Fibroblast of skin of left quadriceps (primary cell): ENCODE results near the gene OR56A4.
A peak's percentile ranks its signal among the peaks of the same experiment; 100 is the strongest.

ENCODE experiments used
- DNase-seq, 2 experiments: peaks; one replicate each; pipeline ENCODE4 v3.0.0-alpha.2; 2013; ENCODE audit warnings: low read depth in 2 of 2

OR56A4 gene, protein sequence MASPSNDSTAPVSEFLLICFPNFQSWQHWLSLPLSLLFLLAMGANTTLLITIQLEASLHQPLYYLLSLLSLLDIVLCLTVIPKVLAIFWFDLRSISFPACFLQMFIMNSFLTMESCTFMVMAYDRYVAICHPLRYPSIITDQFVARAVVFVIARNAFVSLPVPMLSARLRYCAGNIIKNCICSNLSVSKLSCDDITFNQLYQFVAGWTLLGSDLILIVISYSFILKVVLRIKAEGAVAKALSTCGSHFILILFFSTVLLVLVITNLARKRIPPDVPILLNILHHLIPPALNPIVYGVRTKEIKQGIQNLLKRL

DNA sequence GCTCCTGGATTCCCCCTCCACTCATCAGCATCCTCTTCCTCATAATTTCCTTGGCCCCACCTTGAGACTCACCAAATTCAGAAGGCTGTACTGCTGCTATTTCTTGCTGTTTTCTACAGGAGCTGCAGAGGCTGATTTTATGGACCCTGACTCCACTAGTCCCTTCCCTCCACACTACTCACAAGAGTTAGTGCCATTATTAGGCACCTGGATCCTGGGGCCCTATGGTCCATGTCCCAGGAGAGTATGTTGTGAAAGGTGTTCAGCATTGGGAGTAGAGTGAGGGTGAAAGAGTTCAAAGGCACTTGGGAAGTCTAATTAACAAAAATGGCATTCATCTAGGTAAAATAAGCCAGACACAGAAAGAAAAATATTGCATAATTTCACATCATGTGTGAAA, at the start of gene OR56A4:
TSS of gene OR56A4 (minus strand) at position 101 of the 400 bp plus-strand sequence. CDS start 3,954 bp downstream, outside the sequence.
- DNase-seq: no peak

DNA sequence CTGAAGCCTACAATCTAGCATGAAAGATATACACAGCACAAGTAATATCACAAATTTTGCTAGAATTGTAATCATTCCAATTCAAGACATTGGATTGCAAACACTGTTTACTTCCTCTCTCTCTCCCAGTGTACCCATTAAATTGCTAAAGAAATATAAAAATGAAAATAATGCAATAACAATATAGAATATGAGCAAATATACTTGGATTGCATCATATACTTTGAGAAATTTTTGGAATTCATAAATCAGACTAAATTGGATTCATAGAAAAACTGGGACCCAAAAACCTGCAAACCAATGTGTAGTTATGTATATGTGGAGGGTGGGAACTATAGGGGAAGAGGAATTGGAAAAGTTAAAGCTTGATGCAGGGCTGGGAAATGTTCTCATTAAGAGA, 48.8 kb upstream of the OR56A4 start:
- no peak for DNase-seq

DNA sequence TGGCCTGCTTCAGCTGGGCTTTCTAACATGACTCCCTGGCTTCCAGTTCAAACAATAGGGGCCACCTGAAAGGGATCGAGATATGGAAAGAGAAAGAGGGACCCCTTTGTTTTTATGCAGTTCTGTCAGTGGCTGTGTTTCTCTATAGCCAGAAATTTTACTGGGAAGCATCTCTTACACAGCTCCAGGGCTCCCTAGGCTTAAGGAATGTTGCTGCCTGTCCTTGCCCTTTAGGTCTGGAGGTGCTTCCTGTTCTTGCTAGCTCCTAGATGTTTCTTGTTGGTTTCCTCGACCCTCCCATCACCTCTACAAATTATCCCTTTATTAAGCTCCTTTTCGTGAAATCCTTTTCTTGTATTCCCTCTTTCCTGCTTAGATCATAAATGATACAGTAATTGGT, 45.6 kb upstream of the OR56A4 start:
- DNase-seq: no peak

DNA sequence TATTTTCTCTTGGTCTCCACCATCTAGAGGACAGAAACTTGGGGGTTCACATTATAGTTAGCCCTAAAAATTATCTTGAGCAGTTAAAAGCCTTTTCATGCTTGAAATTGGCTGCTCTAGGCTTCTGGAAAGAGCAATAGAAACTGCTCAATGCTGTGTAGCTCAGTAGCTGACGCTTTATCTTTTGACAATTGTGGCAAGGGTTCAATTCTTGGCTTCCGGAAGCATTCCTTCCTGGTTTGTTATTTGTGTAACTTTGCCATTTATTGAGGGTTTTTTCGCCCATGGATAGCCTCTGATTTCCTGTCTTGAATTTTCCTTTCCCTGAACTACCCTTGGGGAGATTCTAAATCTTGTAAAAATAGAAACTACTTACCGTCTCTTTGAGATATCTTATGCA, 34.1 kb upstream of the OR56A4 start:
- no peak for DNase-seq

DNA sequence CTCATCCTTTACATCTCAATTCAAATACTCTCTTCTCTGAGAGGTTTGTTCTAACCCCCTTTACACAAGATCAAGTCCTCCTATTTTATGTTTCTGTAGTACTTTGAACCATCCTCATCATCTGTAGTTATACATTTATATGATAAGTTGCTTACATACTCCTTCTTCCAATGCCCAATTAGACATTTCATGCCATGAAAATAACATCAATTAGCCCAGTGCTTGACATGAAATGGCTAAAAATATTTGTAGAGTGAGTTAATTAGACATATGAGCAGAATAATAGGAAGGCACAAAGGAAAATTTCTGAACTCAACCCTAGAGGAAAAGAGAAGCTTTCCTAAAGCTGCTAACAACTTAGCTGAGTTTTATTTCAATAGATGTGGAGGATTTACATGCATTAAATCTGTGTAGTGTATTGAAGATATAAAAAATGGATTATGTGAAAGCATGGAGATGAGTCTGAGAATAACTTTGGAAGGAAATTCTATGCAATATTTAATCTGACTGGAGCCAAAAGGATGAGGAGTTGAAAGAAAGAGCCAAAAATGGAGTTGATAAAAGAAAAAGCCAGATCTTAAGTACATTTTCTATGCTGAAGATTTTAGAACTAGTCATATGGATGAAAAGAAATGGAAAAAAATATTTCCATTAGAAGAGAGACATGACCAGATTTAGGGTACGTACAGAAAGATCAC, 24.1 kb upstream of the OR56A4 start, which contains the start of gene OR56A1:
TSS of gene OR56A1 (minus strand) at position 51 of the 698 bp plus-strand sequence. CDS start 3,066 bp downstream, outside the sequence.
- no peak for DNase-seq

DNA sequence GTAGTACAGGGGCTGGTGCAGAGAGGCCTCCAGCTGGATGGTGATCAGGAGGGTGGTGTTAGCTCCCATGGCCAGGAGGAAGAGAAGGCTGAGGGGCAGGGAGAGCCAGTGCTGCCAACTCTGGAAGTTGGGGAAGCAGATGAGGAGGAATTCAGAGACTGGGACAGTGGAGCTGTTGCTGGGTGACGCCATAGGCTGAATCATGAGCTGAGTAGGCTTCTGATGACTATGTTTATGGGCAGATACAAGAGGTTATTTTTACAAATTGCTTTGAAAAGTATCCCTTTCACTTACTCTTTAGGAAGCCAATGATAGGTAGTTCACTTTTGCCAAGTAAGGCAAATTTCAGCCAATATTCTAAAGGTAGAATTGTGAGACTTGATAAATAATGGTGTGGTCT, 20.8 kb upstream of the OR56A4 start:
- no peak for DNase-seq

DNA sequence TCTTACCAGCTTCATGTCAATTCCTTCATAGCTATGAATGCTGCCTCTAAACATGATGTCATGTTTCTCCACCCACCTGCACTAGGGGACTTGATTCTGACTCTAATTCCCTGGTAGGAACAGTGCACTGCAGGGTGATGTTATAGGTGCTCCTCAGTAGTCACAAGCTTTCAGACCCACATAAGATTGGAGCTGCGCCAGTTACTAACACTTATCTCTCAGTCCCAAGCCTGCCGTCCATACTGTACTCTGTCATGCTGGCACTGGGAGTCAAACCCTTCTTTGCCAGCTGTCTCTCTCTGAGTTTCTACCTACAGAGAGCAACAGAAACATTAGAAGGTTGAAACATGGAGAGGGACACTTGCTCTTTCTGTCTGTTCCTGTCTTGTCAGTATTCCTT, 18.3 kb upstream of the OR56A4 start:
- no peak for DNase-seq

DNA sequence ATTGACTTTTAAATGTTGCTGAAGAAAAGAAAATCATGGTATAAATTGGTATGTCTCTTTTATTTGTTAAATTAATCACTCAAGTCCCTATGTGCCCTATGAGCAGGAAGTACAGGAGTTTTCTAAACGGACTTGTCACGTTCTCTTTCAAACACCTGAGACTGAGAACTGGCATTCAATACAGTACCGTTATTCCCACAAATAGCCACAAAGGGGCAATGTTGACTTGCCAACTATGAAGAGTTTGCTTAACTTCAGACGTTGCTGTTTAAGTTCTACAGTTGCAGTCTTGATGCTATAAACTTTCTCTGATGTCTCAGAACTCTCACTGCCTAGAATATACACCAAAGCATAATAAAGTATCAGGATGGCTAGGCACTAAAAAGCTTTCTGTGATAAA, 16.2 kb upstream of the OR56A4 start:
- peak; percentile 0 to 2 for DNase-seq

DNA sequence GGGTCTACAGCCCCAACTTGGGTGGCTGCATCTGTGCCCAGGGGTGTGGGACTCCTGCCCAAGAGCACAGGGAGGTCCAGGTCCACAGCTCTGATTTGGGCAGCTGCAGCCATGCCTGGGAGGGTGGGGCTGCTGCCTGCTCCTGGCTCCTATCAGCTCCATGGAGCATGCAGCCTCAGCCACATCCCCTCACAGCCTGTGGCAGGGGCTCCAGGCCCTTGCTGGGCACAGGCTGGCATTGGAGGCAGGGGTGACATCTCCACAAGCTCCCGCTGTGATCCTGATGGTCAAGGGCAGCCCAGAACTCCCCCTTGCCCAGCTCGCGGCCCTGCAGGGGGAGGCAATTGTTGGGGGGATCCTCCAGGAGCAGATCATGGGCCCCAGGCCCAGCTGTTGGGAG, 6.3 kb upstream of the OR56A4 start:
- no peak for DNase-seq

DNA sequence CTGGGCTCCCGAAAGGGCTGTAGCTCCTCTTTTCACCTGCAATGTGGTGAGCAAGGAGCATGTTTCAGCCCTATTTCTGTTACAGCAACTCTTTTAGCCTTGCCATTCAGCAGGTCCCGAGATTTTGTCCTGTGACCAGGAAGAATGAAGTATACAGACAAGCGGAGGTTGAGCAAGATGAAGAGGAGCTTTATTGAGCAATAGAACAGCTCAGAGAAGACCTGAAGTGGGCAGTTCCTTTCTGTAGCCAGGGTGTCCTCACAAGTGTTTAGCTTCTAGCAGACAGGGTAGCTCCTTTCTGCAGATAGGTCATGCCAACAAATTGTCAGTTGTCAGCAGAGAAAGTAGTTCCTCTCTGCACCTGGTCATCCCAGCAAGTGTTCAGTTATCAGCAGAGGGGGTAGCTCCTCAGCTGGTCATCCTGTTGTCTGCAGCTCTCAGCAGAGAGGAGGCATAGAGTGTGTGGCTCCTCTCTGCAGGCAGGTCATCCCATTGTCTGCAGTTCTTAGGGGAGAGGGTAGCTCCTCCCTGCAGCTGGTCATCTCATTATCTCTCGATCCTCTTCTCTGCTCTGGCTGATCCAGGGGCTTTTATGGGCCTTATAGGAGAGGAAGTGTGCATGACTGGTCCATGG, 5.4 kb upstream of the OR56A4 start:
- no peak for DNase-seq

DNA sequence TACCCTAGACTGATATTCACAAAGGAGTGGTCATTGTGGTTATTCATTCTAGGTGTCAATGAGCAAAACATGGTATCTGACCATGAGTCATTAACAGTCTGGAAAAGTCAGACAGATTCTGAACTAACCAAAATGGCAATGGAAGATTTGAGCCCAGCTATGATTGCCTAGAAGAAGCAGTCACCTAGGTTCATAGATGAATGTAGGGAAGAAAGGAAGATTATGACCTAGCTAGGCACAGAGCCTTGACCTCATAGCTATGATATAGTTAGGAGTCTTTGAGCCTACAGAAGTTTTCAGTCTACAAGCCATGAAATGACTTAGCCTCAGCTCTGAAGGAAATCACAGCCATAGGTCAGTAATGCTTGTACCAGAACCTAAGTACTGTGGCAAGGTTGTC, 351 bp downstream of the OR56A4 start:
- DNase-seq: no peak

DNA sequence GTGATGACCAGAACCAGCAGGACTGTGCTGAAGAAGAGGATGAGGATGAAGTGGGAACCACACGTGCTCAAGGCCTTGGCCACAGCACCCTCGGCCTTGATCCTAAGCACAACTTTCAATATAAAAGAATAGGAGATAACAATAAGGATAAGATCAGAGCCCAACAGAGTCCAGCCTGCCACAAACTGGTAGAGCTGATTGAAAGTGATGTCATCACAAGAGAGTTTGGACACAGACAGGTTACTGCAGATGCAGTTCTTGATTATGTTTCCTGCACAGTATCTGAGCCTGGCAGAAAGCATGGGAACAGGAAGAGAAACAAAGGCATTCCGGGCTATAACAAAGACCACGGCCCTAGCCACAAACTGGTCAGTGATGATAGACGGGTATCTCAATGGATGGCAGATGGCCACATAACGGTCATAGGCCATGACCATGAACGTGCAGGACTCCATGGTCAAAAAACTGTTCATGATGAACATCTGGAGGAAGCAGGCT, 4.5 kb downstream of the OR56A4 start:
- DNase-seq: no peak

DNA sequence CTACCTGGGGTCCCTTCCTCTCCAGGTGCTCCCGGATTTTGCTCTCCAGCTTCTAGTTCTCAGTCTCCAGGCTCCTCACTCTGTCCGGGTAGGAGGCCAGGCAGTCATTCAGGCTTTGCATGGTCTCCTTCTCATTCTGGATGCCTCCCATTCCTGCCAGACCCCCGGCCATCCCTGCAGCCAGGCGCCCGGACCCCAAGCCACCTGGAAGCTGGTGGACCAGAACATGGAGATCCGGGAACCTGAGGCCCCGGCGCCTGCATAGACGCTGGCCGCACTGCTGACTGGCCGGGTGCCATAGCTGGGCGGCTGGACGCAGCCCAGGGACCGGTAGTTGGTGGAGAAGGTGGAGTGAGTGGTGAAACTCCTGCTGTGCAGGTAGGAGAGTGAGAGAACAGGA, 12.0 kb downstream of the OR56A4 start:
- DNase-seq: no peak

DNA sequence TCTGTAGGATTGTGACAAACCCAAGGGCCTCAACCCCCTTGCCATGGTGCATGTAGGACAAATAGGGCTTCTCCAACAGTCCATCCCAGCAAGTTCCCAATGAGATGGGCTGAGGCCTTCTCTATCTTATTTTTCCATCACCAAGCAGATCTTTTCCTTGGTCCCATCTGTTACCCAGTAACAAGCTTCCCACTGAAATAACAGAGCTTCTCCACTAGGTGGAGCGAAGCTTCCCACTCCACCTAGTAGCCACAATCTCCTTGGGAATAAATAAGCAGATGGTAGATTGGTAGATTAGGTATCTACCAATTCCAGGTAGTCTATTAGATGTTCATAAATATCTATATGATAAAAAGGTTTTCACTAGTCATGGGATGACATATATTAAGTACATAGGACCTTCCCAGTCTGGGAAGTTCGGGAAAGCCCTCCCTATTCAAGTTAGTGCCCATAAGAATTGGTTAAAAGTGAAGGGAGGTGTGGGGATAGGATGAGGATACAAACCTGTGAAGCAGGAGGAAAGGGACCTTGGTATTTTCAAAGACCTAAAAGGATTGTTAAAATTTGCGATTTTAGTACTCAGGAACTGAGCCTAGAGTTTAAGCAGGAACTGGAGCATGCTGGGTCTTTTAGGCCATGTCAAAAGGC, 14.0 kb downstream of the OR56A4 start:
- DNase-seq: no peak

DNA sequence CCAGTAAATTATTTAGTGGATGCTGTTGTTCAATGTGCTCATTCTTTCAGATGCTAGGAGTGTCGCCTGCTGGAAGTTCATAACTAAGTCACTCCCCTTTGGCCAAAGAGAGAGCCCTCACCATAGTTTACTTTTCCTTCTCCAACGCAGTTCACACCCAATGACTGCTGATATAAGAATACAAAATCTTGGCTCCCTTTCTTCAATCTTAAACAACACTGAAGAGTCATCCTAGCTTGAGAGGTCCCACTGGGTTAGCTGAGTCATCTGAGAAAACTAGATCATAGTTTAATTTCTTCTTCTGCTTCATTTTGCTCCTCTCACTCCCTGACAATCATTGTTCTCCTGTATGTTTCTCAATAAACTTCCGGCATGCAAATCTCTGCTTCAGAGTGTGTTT, 14.6 kb downstream of the OR56A4 start:
- DNase-seq: no peak

DNA sequence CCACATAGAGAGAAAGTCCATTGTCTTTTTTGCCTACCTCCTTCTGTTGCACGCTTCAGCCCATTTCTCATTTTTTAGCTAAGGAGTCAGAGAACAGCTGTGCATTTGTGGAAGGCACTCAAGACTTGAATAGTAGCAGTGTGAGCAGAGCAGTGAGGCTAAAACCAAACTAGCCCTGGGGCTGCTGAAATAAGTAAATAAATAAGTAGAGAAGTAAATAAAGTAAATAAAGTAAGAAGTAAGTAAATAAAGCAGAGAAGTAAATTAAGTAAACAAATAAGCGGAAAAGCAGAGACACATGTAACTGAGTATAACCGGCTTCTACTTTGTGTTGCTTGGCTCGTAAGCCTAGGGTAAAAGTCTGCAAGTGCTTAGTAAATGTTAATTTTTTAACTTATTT, 17.5 kb downstream of the OR56A4 start:
- no peak for DNase-seq

DNA sequence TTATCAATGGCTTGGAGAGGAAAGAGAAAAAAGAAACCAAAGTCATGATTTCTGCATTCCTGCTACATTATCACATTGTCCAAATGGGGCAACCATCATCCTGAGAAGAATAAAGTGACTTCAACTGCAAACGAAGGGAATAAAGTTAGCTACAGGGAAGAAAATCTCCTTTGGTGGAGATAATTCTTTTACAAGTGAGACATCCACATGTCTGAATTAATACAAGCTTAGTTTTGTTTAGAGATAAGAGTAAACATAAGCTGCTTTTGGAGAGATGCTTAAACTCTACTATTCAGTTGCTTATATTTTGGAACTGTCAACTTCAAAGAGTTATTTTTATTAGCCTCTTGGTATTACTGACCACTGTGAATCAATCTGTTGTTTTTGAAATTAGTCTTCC, 19.9 kb downstream of the OR56A4 start, which contains the start of gene OR52L1:
TSS of gene OR52L1 (minus strand) at position 101 of the 400 bp plus-strand sequence. CDS start at position 46, 55 bp downstream.
- DNase-seq: no peak

DNA sequence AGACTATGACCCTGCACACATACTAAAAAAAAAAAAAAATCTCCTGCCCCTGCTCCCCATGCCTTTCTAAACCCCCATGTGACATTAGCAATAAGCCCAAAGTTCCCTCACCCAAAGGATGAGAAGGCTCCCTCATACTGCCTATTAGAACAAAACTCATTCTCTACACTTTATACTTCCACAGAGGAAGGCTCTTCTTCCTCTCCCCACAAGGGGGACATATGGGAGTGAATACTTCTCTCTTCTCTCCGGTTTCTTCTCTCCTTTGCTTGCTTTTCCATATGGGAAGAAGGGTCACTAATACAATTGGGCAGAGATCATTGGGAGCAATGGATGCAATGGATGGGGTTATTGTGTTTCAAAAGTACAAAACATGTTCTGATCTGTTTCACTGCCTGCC, 23.3 kb downstream of the OR56A4 start:
- no peak for DNase-seq

DNA sequence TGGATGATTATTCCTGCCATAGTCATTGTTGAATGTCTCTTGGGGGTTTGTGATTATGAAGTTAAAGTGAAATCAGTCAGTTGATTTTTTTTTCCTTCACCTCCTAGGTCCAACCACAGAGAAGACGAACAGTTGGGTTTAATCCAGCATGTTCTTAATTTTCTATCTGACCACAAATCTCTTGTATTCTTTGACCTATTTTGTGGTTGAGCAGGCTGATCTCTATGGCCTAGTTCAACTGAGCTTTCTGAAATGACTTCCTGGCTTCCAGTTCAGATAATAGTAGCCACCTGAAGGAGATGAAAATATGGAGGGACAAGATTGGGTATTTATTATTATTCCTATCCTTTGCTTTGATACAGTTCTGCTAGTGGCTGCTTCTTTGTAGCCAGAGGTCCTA, 33.2 kb downstream of the OR56A4 start:
- DNase-seq: no peak

DNA sequence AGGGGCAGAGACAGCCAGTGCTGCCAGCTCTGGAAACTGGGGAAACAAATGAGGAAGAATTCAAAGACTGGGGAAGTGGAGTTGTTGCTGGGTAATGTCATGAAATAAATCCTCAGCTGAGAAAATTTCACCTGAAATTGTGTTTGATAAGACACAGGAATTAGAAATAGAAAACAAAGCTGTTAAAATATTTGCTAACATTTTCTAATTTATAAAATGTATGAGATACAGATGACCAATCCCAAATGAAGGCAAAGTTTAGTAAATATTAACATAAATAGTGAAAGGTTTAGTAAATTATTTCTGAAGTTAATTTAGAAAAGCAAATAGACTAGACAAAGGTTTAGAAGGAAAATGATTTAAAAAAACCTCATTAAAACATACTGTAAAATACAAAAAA, 38.4 kb downstream of the OR56A4 start, which contains the start of gene OR56A5:
TSS of gene OR56A5 (minus strand) at position 101 of the 400 bp plus-strand sequence. CDS start at position 101, 0 bp downstream.
- no peak for DNase-seq

DNA sequence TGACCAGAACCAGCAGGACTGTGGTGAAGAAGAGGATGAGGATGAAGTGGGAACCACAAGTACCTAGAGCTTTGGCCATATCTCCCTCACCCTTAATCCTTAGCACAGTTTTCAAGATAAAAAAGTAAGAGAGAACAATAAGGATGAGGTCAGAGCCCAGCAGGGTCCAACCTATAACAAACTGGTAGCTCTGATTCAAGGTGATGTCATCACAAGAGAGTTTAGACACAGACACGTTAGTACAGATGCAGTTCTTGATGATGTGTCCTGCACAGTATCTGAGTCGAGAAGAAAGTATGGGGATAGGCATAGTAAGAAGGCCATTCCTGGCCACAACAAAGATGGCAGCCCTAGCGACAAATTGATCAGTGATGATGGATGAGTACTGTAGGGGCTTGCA, 39.0 kb downstream of the OR56A4 start:
- no peak for DNase-seq

DNA sequence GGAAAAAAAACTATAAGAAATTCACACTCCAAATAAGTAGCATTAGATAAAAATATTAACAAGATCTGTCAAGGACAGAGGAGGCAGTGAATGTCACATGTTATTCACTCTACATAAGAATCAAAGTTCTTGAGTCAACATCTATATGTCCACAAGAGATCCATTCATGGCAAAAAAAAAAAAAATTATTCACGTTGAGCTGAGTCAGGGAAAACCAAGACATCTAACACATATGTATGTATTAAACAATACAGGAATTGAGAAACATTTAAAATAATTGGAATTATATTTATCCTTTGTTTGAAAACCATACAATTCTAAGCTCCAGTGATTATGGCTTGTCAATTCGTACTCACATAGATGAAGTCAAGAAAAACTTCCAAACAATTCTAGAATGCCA, 39.8 kb downstream of the OR56A4 start:
- DNase-seq: no peak
